Femur (tissue), 1 donor: ENCODE measurements around the gene RMI2.
A peak's percentile ranks its signal among the peaks of the same experiment; 100 is the strongest.

Experiments
- DNase-seq: peaks from one replicate; pipeline ENCODE4 v3.0.0-alpha.2; 2017

RMI2 gene

GRCh38 chr16:11329071-11329491 lies 16.2 kb upstream of the RMI2 start:
- DNase-seq, result no peak

GRCh38 chr16:11329891-11330290 lies 15.4 kb upstream of the RMI2 start:
- DNase-seq, result no peak

- DNase-seq, result no peak
These were observed 14.6 kb upstream of the RMI2 start for GRCh38 chr16:11330526-11331237.

- no peak for DNase-seq
These were observed 13.3 kb upstream of the RMI2 start for GRCh38 chr16:11331967-11332366.

GRCh38 chr16:11333010-11333409 lies 12.2 kb upstream of the RMI2 start:
- no peak for DNase-seq

GRCh38 chr16:11333702-11334101 lies 11.6 kb upstream of the RMI2 start:
- DNase-seq, result no peak

- no peak for DNase-seq
These were observed 10.3 kb upstream of the RMI2 start for GRCh38 chr16:11334831-11335404.

GRCh38 chr16:11339075-11339474 lies 6.2 kb upstream of the RMI2 start:
- no peak for DNase-seq

- DNase-seq, result no peak
These were observed 4.5 kb upstream of the RMI2 start for GRCh38 chr16:11340710-11341109.

- no peak for DNase-seq
These were observed 3.9 kb upstream of the RMI2 start for GRCh38 chr16:11341371-11341770.

- no peak for DNase-seq
These were observed 3.0 kb upstream of the RMI2 start for GRCh38 chr16:11342021-11342855.

- no peak for DNase-seq
These were observed 1.6 kb downstream of the RMI2 start for GRCh38 chr16:11346700-11347319.

GRCh38 chr16:11347831-11348230 lies 2.6 kb downstream of the RMI2 start:
- no peak for DNase-seq

- DNase-seq, result no peak
These were observed 3.7 kb downstream of the RMI2 start for GRCh38 chr16:11348737-11349598.

GRCh38 chr16:11349599-11350276 lies 4.5 kb downstream of the RMI2 start:
- peak; percentile 53 for DNase-seq

- DNase-seq, result no peak
These were observed 5.3 kb downstream of the RMI2 start for GRCh38 chr16:11350519-11350918.

GRCh38 chr16:11350921-11351335 lies 5.7 kb downstream of the RMI2 start:
- DNase-seq, result peak; percentile 53

GRCh38 chr16:11353158-11353557 lies 7.9 kb downstream of the RMI2 start:
- no peak for DNase-seq

- DNase-seq, result no peak
These were observed 9.1 kb downstream of the RMI2 start for GRCh38 chr16:11354407-11354732.

GRCh38 chr16:11354733-11355574 lies 9.7 kb downstream of the RMI2 start:
- no peak for DNase-seq

- no peak for DNase-seq
These were observed 10.6 kb downstream of the RMI2 start for GRCh38 chr16:11355862-11356261.
